Right ventricle myocardium superior (tissue), 1 donor: Measurements from ENCODE around the gene MKS1. TPM values are rescaled to one million over a fixed set of nuclear protein-coding genes. Genes with fewer than 3 reads are reported as not detected.

Experiments used
- ATAC-seq: fragments of 200-7000 bp; cut with Tn5 transposase; one replicate; pipeline ENCODE4 v1.9.1; 2020; ENCODE audit warnings: mild to moderate bottlenecking; ENCODE audit not compliant: poor library complexity
- DNase-seq: peaks from one replicate; pipeline ENCODE4 v3.0.0-alpha.2; 2020
- intact Hi-C: fragments of 100-400 bp; cut with DNase I; formaldehyde crosslinking; loops from one replicate; pipeline ENCODE4 v1.11.2; 2022
- total RNA-seq: library from RNA; stranded (reverse); fragmentation: NEBNext Ultra II Directional; extraction: Animal tissue kit (Norgen Biotek cat#: 25700); gene quantifications from one replicate; pipeline ENCODE4 v1.2.1, GENCODE V29; 2021
- donor health status: DM: no; HTN: yes; CAD: no; lungs with severe emphysema.

The MKS1 gene
- total RNA-seq, 1 donor from 2014 or later, result 7.9 TPM

DNA sequence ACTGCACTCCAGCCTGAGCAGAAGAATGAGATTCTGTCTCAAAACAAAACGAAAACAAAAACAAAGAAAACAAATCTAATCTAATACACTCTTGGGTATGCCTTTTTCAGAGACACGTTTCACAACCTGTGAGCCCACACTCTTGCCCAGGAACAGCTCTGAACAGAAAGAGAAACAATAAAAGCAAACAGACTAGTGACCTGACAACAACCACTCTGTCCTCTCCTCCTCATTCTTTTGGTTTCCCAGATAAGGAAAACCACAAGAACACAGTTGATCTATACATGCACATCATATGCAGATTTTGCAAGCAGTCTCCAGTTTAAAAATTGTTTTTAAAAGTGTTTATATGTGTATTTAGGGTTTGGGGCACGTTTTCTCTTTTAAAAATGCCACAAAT lies 1.3 kb downstream of the MKS1 start:
- intact Hi-C loops, result no loop called here
- DNase-seq, result no peak
- no peak for ATAC-seq

DNA sequence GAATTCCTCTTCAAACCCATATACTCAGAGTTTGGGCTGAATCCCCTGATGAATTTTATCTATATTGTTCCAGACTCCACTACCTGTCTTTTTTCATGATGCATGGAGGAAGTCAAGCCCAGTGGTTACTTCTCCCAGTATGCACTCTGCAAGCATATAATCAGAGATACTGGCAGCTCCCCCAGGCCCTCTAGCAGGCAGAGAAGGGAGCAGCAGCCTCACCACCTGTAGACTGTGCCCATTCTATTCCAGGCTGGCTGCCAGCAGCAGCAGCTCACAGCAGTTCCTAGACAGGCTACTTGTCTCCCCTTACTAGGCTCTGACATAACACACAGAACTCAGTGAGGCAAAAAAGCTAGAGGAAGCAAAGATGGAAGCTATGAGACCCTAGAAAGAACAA lies 3.4 kb downstream of the MKS1 start:
- no peak for DNase-seq
- no peak for ATAC-seq
- intact Hi-C loops, result no loop called here

DNA sequence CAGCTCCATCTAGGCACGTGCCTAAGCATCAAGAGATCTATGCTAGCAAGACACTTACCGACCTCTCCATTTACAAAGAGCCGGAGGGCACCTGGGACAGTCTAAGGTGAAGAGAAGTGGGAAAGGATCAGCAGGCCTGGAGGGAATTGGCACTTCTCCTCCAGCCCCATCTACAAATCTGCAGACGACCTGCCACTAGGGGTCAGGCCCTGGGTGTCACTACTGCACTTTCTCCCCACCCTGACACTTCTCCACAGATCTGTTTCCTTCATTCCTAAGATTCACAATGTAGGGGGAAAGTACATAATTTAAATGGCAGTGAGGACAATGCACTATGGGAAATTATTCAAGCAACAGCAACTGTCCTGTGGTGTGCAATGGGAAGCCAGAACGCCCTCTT lies 8.1 kb downstream of the MKS1 start:
- intact Hi-C loops, result no loop called here
- DNase-seq, result no peak
- ATAC-seq, result no peak

DNA sequence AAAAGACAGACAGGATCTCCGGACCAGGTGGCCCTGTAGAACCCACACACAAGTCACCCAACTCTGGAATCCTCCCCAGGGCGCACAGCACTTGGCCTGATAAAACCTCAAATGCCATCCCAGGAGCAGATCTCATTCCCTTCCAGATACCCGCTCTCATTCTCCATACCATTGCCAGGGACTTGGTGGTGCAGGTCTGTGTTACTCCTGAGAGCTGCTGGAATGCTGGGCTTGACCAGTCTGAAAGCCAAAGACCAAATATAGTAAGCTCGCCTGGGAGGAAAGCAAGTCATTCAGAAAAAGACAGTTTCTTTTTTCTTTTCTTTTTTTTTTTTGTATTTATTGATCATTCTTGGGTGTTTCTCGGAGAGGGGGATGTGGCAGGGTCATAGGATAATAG lies 10.7 kb downstream of the MKS1 start:
- intact Hi-C loops, result no loop called here
- ATAC-seq (no peak), DNase-seq (no peak)

DNA sequence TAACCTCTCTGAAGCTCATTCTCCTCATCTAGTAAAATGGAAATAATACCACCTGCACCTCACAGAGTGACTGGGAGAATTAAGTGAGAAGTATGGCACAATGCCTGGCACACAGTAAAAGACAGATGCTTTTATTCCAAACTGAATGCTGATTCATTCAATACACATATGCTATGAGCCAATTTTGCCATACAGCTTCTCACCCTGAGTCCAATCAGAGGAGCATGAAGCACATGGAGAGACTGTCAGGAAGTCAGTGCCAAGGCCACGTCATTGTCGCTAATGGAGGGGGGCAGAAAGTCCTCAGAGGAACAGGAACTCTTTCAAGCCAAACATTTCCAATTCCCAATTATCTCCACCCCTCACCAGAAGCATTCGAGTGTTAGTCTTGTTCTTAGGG lies 11.6 kb downstream of the MKS1 start:
- DNase-seq (no peak), ATAC-seq (no peak)
- intact Hi-C loops, result no loop called here

DNA sequence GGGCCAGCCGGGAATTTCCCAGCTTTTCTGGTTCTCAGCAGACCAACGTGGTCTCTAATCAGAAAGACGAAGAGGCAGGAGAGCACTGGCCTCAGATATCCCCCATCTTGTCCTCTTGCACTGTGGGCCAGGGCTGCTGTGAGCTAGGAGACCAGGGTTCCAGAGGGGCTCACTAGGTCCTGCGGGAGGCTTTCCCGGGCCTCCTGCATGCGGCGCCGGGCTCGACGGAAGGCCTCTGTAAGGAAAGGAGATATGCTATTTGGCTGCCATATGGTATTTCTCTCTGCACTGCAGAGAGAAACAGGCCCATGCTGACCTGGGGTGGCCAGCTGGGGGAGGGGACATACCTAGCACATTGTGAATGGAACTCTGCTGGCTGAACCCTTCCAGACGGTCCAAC lies 13.1 kb downstream of the MKS1 start:
- no peak for ATAC-seq
- intact Hi-C loops, result no loop called here
- no peak for DNase-seq

DNA sequence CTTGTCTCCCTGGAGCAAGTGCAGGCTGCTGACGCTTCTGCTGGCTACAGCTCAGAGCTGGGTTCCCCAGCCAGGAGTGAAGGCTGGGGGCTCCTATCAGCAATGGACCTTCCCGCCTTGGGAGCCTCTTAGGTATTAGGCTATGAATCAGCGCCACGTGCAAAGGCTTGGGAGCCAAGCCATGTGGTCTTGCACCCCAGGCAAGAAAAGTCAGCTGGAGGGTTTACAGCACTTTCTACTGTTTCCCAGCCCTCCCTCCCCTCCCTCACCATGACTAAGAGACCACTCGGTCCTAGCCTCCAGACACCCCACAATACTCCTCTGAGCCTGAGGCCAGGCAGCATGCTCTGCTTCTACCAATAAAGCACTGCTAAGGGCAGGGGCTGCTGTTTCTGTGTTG lies 14.3 kb downstream of the MKS1 start:
- no peak for ATAC-seq
- intact Hi-C loops, result no loop called here
- no peak for DNase-seq

DNA sequence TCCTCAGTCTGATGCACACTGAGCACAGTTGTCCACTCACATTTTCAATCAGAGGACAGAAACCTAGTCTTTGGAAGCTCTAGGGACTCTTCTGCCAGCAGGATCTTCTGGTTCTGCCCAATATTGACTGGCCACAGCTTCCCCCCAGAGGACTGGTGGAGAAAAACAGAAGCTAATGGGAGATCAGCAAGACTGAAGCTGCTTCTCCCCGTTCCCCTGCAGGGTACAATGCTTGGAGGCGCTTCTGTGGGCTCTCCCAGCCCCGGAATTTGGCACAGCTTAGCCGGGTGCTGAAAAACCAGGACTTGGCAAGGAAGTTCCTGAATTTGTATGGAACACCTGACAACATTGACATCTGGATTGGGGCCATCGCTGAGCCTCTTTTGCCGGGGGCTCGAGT lies 16.2 kb downstream of the MKS1 start:
- intact Hi-C loops, result no loop called here
- ATAC-seq (no peak), DNase-seq (no peak)

DNA sequence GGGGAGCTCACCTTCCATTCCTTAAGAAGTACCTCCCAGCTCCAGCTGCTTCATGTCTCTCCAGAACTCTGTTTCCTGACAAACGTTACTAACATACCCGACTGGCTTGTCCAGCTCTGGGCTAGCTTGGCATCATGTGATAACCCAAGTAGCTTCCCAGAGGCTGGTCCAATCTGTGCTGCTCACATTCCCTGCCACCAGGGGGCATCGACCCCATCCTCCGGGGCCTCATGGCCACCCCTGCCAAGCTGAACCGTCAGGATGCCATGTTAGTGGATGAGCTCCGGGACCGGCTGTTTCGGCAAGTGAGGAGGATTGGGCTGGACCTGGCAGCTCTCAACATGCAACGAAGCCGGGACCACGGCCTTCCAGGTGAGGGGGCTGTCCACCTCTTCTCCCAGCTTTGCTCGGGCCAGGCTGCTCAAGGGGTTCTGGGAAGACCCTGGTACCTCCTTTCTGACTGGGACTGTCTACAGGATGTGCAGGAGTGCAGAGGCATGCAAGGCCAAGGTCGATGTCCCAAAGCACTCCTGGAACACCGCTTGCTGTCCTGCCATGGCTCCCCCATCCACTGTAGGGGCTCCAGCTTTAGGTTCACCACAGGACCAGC lies 18.9 kb downstream of the MKS1 start:
- DNase-seq (peak; percentile 58), ATAC-seq (peak; percentile 66)
- intact Hi-C loops, result no loop called here

DNA sequence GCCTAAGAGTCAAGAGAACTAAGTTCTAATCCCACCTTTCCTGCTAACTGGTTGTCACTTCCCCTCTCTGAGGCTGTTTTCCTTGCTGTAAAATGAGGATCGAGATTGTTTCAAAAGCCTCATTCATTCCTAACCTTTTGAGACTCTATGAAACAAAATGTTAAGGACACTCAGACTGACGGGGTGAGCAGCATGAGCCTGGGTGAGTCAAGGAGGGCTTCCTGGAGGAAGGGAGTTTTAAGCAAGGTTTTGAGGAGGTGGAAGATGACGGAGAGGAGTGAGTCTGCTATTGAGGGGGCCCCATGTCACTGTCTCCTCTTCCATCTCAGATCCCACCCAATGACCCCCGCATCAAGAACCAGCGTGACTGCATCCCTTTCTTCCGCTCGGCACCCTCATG lies 22.4 kb downstream of the MKS1 start:
- ATAC-seq (no peak), DNase-seq (no peak)
- intact Hi-C loops, result no loop called here

DNA sequence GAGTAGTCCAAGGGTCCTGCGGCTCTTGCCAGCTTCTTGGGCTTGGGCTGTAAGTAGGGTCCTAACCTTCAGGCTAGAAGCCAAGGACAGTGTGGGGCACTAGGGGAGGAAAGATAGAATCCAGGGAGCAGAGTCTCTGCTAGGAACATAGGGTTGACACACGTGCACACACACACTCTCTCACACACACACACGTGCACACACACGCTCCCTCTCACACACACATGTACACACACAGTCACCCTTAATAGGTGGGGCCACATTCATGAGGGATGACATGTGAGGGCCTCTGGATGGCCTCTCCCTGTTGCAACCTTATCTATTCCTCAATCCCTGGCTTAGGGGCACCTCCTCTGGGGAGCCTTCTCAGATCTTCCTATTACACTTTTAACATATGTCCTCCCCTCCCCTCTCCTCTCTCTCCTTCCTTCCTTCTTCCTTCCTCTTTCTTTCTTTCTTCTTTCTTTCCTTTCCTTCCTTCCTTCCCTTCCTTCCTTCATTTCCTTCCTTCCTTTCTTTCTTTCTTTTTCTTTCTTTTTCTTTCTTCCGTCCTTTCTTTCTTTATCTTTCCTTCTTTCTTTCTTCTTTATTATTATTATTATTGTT lies 23.4 kb downstream of the MKS1 start:
- intact Hi-C loops, result no loop called here
- ATAC-seq (no peak), DNase-seq (no peak)

DNA sequence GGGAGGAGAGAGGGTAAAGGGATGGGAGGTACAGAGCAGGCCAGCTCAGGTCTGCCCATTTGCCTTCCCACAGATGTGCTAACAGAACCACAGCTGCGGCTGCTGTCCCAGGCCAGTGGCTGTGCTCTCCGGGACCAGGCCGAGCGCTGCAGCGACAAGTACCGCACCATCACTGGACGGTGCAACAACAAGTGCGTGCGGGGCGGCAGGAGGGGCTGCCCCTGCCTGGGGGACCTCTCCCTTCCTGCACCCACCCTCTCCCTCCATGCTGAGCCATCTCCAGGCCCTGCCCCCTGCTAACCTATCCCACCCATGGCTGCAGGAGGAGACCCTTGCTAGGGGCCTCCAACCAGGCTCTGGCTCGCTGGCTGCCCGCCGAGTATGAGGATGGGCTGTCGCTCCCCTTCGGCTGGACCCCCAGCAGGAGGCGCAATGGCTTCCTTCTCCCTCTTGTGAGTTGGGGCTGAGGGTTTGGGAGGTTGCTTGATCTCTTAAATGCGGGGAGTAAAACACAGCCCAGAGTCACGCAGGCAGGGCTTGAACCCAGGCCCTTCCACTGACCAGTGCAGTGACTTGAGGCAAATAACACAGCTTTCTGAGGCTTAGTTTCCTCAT lies 25.3 kb downstream of the MKS1 start:
- no peak for ATAC-seq
- no peak for DNase-seq
- intact Hi-C loops, result no loop called here

DNA sequence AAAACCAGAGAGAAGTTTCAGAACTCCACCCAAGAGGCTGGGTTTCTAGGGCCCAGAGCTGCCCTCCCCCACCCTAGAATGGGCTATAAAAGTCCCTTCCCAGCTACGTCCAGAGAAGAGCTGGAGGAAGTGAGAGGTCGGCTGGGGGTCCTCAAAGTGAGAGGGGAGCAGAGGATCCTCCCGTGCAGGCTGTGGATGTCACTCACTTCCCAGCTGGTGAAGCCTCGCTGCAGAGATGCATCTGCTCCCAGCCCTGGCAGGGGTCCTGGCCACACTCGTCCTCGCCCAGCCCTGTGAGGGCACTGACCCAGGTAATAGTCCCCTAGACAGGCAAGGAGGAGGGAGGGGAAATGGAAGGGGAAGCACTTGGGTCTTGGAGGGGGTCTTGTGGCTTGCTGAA lies 26.4 kb downstream of the MKS1 start, which contains the start of gene EPX:
Gene EPX (plus strand): TSS at position 115 of the 400 bp plus-strand sequence. CDS start 121 bp downstream, at position 236.
- intact Hi-C loops, result no loop called here
- ATAC-seq, result no peak
- DNase-seq, result no peak

DNA sequence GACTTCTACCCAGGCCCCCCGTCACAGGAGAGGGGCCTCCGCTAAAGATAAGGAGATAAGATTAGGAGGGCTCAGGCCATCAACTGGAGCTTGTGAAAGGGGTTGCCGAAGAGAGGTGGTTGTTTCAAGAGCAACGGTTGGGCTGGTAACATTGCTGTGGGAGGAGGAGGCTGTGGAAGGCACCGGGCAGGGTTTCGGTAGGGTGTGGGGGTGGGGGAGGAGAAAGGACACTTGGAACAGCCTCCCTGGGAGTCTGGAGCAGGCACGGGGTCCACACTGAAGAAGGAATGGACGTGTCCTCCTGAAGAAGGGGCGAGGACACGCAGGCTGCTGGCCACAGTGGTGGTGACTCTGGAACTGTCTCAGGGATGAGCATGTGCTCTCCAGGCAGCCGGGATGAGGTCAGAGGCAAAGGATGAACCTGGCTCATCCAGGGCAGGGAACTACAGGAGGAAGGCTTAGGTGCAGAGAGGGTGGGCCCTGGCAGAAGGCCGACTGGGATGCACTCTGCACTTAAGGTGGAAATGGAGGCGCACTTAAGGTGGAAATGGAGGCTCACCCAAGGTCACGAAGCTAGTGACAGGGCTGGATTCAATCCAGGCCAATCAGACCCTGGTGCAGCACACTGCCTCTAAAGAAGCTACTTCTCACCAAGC lies 27.7 kb downstream of the MKS1 start:
- intact Hi-C loops, result no loop called here
- DNase-seq (no peak), ATAC-seq (no peak)

DNA sequence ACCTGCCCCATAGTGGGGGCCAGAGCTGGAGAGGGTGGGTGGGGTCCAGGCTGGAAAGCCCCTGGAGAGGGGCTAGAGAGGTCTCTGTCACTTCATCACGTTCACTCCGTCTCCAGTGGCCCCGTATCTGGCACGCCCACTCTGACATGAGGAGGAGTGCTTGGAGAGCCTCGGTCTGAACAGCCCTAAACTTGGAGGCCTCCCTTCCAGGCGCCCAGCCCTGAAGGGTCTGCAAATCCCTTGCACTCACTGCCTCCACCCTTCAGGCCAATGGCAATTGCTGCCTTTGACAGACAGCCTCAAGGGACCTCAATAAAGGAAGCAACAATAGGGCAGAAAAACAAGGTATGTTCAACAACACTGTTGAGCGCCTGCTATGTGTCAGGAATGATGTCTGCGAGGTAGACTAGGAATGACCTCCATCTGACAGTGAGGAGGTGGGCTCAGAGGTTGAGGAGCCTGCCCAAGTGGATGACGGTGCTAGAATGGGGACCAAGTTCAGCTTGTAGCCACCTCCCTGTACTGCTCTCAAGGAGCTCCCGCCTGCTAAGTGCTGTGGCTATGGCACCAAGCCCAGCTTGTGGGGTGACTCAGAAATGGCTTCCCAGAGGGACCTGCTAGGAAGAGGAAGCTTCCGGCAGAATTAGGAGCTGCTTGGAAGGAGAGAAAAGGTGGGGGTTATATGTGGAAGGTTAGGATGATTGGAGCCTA lies 29.5 kb downstream of the MKS1 start:
- ATAC-seq (peak; percentile 51), DNase-seq (peak; percentile 64)
- intact Hi-C loops, result no loop called here

DNA sequence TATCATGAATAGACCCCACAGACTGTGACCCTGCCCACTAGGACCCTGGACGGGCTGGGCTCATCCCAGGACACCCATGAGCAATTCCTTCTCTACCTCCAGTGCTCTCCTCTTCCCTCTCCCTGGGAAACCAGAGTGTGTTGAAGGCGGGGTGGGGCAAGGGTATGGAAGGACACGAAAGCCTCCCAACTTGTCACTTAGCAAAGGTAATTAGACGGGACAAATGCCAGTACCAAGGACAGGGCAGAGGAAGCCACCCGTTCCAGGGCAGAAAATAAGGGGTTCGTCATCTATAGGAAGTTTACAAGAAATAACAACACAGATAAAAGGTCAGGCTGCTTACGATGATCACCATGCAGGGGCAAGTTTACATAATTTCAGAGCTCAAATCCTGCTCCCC lies 31.4 kb downstream of the MKS1 start:
- no peak for DNase-seq
- no peak for ATAC-seq
- intact Hi-C loops, result no loop called here

DNA sequence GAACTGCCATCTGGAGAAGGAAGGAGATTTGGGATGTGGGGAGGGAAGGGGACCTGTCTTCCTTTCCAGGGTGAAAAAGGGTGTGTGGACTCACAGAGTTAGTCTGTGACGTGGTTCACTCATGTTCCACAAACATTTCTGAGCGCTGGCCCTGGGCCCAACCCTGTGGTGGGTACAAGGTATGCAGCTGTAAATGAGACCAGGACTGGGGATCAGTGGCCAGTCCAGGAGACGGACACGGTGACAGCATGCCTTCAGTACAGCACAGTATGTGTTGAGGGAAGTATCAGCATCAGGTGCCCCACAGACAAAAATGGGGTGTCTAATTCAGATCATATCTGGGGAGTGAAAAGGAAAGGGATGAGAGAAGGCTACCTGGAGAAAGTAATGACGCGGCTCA lies 32.0 kb downstream of the MKS1 start:
- no peak for ATAC-seq
- intact Hi-C loops, result no loop called here
- DNase-seq, result no peak

DNA sequence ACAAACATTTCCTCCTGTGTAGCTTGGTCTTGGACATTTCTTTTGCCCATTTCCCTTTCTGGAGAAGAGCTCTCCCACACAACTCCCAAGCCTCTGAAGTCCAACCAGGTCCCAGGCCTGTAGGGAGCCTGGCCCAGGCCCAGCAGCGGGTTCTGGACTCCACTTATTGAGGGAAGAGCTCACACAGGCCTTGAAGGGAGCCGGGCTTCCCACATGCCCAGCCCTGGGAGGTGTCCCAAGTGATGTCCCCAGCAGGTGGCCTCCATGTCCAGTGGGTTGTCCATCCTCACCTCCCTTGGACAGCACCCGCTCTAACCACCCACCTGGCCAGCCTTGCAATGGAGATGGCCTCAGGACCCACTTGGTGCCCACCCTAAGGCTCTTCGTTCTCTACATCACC lies 32.5 kb downstream of the MKS1 start:
- intact Hi-C loops, result no loop called here
- no peak for ATAC-seq
- no peak for DNase-seq

DNA sequence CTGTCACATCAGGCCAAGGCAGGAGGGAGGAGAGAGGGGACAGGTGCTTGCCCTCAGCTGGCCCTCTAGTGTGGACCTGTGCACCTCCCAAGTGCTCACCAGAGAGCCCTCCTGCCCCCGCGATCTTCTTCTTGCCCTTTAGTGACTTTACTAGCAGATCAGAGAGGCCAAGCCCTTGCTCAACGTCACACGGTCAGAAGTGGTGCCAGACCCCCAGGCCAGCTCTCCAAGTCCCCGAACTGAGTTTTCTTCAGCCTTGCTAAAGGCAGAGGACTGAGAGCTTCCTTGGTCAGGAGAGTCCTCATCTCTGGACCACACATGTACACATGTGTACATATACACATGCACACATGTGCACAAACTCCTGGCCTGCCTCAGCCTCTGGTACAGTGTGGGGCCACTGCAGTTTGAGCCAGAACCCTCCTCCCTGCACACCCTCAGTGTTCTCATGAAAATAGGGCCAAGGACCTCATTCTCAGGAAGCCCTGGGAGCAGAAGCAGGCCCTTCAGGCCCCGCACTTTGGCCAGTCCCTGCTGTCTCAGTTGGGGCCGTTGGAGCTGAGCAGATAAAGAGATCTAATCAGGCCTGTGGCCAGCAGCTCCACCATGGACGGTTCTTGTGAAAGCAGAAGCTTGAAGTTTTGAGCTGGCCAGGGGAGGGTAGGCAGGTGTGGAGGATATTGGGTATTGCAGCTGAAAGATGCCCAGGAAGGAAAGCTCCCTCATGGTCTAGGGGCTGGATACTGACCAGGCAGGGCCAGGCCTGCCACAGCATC lies 33.9 kb downstream of the MKS1 start:
- no peak for ATAC-seq
- no peak for DNase-seq
- intact Hi-C loops, result no loop called here
